ENCODE measurements around the gene ZNF512B.
"Not testable (repeated sequence)": the region's sequence is repeated elsewhere in the genome, so short reads cannot be mapped to it uniquely, and the experiment has no call there.

The ZNF512B gene

GRCh38 chr20:63932606-63933160 lies 37.0 kb downstream of the ZNF512B start:
- no peak for DNase-seq

GRCh38 chr20:63931735-63932134 lies 38.0 kb downstream of the ZNF512B start:
- no peak for DNase-seq

GRCh38 chr20:63930971-63931553 lies 38.7 kb downstream of the ZNF512B start:
- no peak for DNase-seq

GRCh38 chr20:63929473-63929883 lies 40.3 kb downstream of the ZNF512B start:
- DNase-seq, result not testable (repeated sequence)

GRCh38 chr20:63929071-63929470 lies 40.7 kb downstream of the ZNF512B start:
- no peak for DNase-seq

- no peak for DNase-seq
Measured at GRCh38 chr20:63926298-63926697, 43.4 kb downstream of the ZNF512B start.

- no peak for DNase-seq
Measured at GRCh38 chr20:63924241-63924640, 45.5 kb downstream of the ZNF512B start.

GRCh38 chr20:63923651-63924050 lies 46.1 kb downstream of the ZNF512B start:
- no peak for DNase-seq

- DNase-seq, result no peak
Measured at GRCh38 chr20:63920226-63920625, 49.5 kb downstream of the ZNF512B start.

GRCh38 chr20:63919130-63919529 lies 50.6 kb downstream of the ZNF512B start:
- DNase-seq, result no peak

GRCh38 chr20:63917811-63918210 lies 51.9 kb downstream of the ZNF512B start:
- no peak for DNase-seq

- DNase-seq, result not testable (repeated sequence)
Measured at GRCh38 chr20:63916371-63916939, 53.3 kb downstream of the ZNF512B start.

GRCh38 chr20:63915471-63915870 lies 54.3 kb downstream of the ZNF512B start:
- DNase-seq, result no peak

- DNase-seq, result no peak
Measured at GRCh38 chr20:63913768-63914167, 56.0 kb downstream of the ZNF512B start.

- DNase-seq, result no peak
Measured at GRCh38 chr20:63911176-63911575, 58.6 kb downstream of the ZNF512B start.

GRCh38 chr20:63908008-63908682 lies 61.6 kb downstream of the ZNF512B start:
- DNase-seq, result no peak

Data from CD4-positive, alpha-beta T cell treated with Interleukin-17A for 1 hour (primary cell).